ENCODE measurements around the gene KRT75. TPM values are rescaled to one million over a fixed set of nuclear protein-coding genes. Genes with fewer than 3 reads are reported as not detected.

KRT75 gene
- total and polyA plus RNA-seq, 5 donors from 2014 or later = not detected

GRCh38 chr12:52423035-52423434 lies 11.1 kb downstream of the KRT75 start:
- no peak overlapping the region for H3K4me3 Mint-ChIP-seq
- peaks cover 14% of the 10 kb centered on the region for H3K27me3 Mint-ChIP-seq
- H3K27ac Mint-ChIP-seq = no peak overlapping the region

DNA sequence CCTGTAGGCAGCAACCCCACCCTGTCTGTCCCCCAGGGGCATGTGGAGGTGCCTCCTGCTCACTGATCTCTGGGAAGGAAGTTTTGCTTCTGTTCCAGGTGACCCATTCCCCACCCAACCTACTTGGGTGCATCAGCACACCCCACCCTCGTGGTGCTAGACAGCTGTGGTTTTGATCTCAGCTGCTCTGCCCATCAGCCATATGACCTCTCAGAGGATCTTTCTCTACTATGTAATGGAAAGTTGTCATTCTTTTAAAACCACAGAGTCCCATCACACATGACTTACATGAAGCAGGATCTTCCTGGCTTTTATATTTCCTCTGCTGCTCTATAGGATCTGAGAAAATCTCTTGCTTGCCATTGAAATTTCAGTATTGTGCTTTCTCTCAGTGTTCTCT lies 14.5 kb downstream of the KRT75 start:
- Histone ChIP-seq H3K27ac (ENCODE audit: insufficient read depth, low read length, poor library complexity, severe bottlenecking) (no peak overlapping the region), H3K36me3 (ENCODE audit: control insufficient read depth, insufficient read depth, low read length) (no peaks in the 10 kb centered on the region), H3K27me3 (ENCODE audit: control insufficient read depth, insufficient read depth, low read length) (peaks cover 3% of the 10 kb centered on the region), H3K4me3 (ENCODE audit: low read depth, low read length) (no peak overlapping the region), H3K4me1 (ENCODE audit: control insufficient read depth, insufficient read depth, low read length, poor library complexity, severe bottlenecking) (no peaks in the 10 kb centered on the region), H3K9me3 (ENCODE audit: control insufficient read depth in 2 of 2, low read length in 2 of 2) (no peaks in the 10 kb centered on the region)
- H3K27me3 Mint-ChIP-seq = peaks cover 14% of the 10 kb centered on the region
- no peaks in the 10 kb centered on the region for H3K4me1 Mint-ChIP-seq
- H3K9me3 Mint-ChIP-seq = no peaks in the 10 kb centered on the region
- H3K36me3 Mint-ChIP-seq = no peaks in the 10 kb centered on the region
- no peak overlapping the region for H3K27ac Mint-ChIP-seq
- ATAC-seq (ENCODE audit: low read depth in 2 of 2) (no peak), DNase-seq (no peak)
- no peak overlapping the region for H3K4me3 Mint-ChIP-seq

More at GRCh38 chr12:52423035-52423434, 11.1 kb downstream of the KRT75 start:
- Mint-ChIP-seq H3K4me1 (no peaks in the 10 kb centered on the region), H3K9me3 (no peaks in the 10 kb centered on the region), H3K36me3 (no peaks in the 10 kb centered on the region)
- no peak overlapping the region for H3K4me3 ChIP-seq (ENCODE audit: low read depth, low read length)
- ATAC-seq (ENCODE audit: low read depth in 2 of 2) (no peak), DNase-seq (no peak)
- no peak overlapping the region for H3K27ac ChIP-seq (ENCODE audit: insufficient read depth, low read length, poor library complexity, severe bottlenecking)
- no peaks in the 10 kb centered on the region for H3K36me3 ChIP-seq (ENCODE audit: control insufficient read depth, insufficient read depth, low read length)
- H3K27me3 ChIP-seq (ENCODE audit: control insufficient read depth, insufficient read depth, low read length) = no peaks in the 10 kb centered on the region
- no peaks in the 10 kb centered on the region for H3K4me1 ChIP-seq (ENCODE audit: control insufficient read depth, insufficient read depth, low read length, poor library complexity, severe bottlenecking)
- no peaks in the 10 kb centered on the region for H3K9me3 ChIP-seq (ENCODE audit: control insufficient read depth in 2 of 2, low read length in 2 of 2)

DNA sequence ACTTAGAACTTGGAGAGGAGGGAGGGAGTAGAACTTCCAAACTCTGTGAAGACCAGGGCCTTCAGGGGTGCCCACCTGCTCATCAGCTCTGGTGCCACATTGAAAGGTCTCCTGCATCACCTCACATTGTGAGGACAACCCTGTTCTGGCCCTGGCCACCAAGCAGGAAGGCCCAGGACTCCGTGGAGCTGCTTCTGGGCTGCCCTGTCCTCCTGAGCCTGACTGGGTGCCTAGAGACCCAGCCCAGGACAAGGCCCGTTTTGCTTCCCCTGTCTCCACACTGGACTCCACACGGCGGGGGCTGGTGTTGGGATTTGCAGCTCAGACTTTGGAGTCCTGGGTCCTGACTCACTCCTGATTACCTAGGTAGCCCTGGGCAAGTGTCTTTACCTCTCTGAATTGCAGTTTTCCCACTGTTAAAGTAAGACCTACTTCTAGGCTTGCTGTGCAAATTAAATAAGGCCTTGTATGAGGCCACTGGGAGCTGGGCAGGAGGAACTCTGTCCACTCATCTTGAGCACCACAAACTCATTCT lies 15.5 kb downstream of the KRT75 start:
- no peaks in the 10 kb centered on the region for H3K9me3 Mint-ChIP-seq
- H3K4me3 ChIP-seq (ENCODE audit: low read depth, low read length) = no peak overlapping the region
- H3K36me3 ChIP-seq (ENCODE audit: control insufficient read depth, insufficient read depth, low read length) = no peaks in the 10 kb centered on the region
- DNase-seq (no peak), ATAC-seq (ENCODE audit: low read depth in 2 of 2) (no peak)
- H3K27me3 ChIP-seq (ENCODE audit: control insufficient read depth, insufficient read depth, low read length) = peaks cover 3% of the 10 kb centered on the region
- H3K27ac Mint-ChIP-seq = no peak overlapping the region
- H3K4me3 Mint-ChIP-seq = no peak overlapping the region
- H3K4me1 ChIP-seq (ENCODE audit: control insufficient read depth, insufficient read depth, low read length, poor library complexity, severe bottlenecking) = no peaks in the 10 kb centered on the region
- no peaks in the 10 kb centered on the region for H3K9me3 ChIP-seq (ENCODE audit: control insufficient read depth in 2 of 2, low read length in 2 of 2)
- H3K27me3 Mint-ChIP-seq = peaks cover 14% of the 10 kb centered on the region
- no peaks in the 10 kb centered on the region for H3K4me1 Mint-ChIP-seq
- H3K36me3 Mint-ChIP-seq = no peaks in the 10 kb centered on the region
- no peak overlapping the region for H3K27ac ChIP-seq (ENCODE audit: insufficient read depth, low read length, poor library complexity, severe bottlenecking)

DNA sequence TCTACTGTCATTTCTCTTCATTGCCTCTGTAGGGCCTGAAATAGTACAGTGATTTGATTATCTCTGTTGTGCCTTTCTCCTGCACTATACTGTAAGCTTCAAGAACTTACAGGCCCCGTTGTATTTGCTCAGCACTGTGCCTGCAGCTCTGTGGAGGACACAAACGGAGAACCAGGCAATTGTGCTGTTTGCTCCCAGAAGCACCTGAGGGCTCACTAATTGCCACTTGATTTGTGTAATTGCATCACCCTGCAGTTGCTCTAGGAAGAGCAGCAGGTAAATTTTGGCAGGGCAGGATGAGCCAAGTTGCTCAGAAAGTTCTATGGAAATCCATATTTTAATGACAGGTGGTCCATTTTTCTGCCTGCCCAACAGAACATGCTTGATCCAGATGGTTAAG lies 16.4 kb downstream of the KRT75 start:
- peaks cover 3% of the 10 kb centered on the region for H3K27me3 ChIP-seq (ENCODE audit: control insufficient read depth, insufficient read depth, low read length)
- Mint-ChIP-seq H3K4me3 (no peak overlapping the region), H3K36me3 (no peaks in the 10 kb centered on the region), H3K27ac (no peak overlapping the region), H3K4me1 (no peaks in the 10 kb centered on the region), H3K27me3 (peaks cover 14% of the 10 kb centered on the region), H3K9me3 (no peaks in the 10 kb centered on the region)
- no peak for DNase-seq
- H3K9me3 ChIP-seq (ENCODE audit: control insufficient read depth in 2 of 2, low read length in 2 of 2) = no peaks in the 10 kb centered on the region
- no peak overlapping the region for H3K27ac ChIP-seq (ENCODE audit: insufficient read depth, low read length, poor library complexity, severe bottlenecking)
- no peak for ATAC-seq (ENCODE audit: low read depth in 2 of 2)
- no peaks in the 10 kb centered on the region for H3K36me3 ChIP-seq (ENCODE audit: control insufficient read depth, insufficient read depth, low read length)
- no peaks in the 10 kb centered on the region for H3K4me1 ChIP-seq (ENCODE audit: control insufficient read depth, insufficient read depth, low read length, poor library complexity, severe bottlenecking)
- H3K4me3 ChIP-seq (ENCODE audit: low read depth, low read length) = no peak overlapping the region

DNA sequence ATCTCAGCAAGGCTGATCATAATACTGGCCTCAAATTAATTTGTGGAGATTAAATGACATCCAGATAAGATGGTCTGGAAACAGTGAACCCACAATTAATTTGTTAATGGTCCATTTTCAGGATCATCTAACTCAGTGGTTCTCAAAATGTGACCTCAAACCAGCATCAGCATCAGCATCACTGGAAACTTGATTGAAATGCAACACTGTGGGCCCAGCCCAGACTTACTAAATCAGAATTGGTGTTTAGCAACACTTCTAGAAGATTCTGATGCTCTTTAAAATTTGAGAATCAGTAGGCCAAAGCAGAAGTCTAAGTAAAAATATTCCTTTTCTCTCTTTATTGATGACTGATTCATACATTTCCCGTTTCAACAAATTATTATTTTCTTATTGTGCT lies 17.4 kb downstream of the KRT75 start:
- H3K36me3 ChIP-seq (ENCODE audit: control insufficient read depth, insufficient read depth, low read length) = no peaks in the 10 kb centered on the region
- Mint-ChIP-seq H3K36me3 (no peaks in the 10 kb centered on the region), H3K27me3 (peaks cover 14% of the 10 kb centered on the region), H3K27ac (no peak overlapping the region), H3K9me3 (no peaks in the 10 kb centered on the region), H3K4me3 (no peak overlapping the region), H3K4me1 (no peaks in the 10 kb centered on the region)
- ATAC-seq (ENCODE audit: low read depth in 2 of 2) (no peak), DNase-seq (no peak)
- no peaks in the 10 kb centered on the region for H3K4me1 ChIP-seq (ENCODE audit: control insufficient read depth, insufficient read depth, low read length, poor library complexity, severe bottlenecking)
- no peak overlapping the region for H3K27ac ChIP-seq (ENCODE audit: insufficient read depth, low read length, poor library complexity, severe bottlenecking)
- H3K27me3 ChIP-seq (ENCODE audit: control insufficient read depth, insufficient read depth, low read length) = peaks cover 3% of the 10 kb centered on the region
- no peak overlapping the region for H3K4me3 ChIP-seq (ENCODE audit: low read depth, low read length)
- H3K9me3 ChIP-seq (ENCODE audit: control insufficient read depth in 2 of 2, low read length in 2 of 2) = no peaks in the 10 kb centered on the region

- H3K9me3 ChIP-seq (ENCODE audit: control insufficient read depth in 2 of 2, low read length in 2 of 2) = no peaks in the 10 kb centered on the region
- Mint-ChIP-seq H3K36me3 (no peaks in the 10 kb centered on the region), H3K27me3 (peaks cover 9% of the 10 kb centered on the region), H3K4me1 (no peaks in the 10 kb centered on the region), H3K4me3 (no peak overlapping the region), H3K27ac (no peak overlapping the region), H3K9me3 (no peaks in the 10 kb centered on the region)
- DNase-seq (no peak), ATAC-seq (ENCODE audit: low read depth in 2 of 2) (no peak)
- H3K4me1 ChIP-seq (ENCODE audit: control insufficient read depth, insufficient read depth, low read length, poor library complexity, severe bottlenecking) = no peaks in the 10 kb centered on the region
- H3K27me3 ChIP-seq (ENCODE audit: control insufficient read depth, insufficient read depth, low read length) = peaks cover 3% of the 10 kb centered on the region
- H3K36me3 ChIP-seq (ENCODE audit: control insufficient read depth, insufficient read depth, low read length) = no peaks in the 10 kb centered on the region
- H3K4me3 ChIP-seq (ENCODE audit: low read depth, low read length) = no peak overlapping the region
- no peak overlapping the region for H3K27ac ChIP-seq (ENCODE audit: insufficient read depth, low read length, poor library complexity, severe bottlenecking)
Measured at GRCh38 chr12:52415870-52416750, 18.1 kb downstream of the KRT75 start.

DNA sequence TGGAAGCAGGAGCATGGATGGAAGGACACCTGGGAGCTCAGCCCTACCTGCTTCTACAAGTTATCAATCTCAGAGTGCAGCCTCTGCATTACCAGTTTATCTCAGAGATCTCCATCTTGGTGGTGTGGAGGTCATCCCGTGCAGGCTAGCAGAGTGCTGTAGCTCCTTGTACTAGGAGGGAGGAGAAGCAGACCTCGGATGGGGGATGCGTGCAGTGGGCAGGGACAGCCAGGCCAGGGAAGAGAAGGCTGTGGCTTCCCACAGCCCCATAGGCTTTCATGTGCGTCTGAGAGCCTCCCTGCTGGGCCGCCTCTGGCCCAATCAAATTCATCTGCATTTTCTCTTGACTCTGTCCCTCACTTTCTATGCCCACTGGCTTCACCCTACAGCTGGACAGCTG lies 19.2 kb downstream of the KRT75 start:
- ATAC-seq (ENCODE audit: low read depth in 2 of 2) = no peak
- peaks cover 2% of the 10 kb centered on the region for H3K27me3 Mint-ChIP-seq
- no peaks in the 10 kb centered on the region for H3K36me3 Mint-ChIP-seq
- Histone ChIP-seq H3K9me3 (ENCODE audit: control insufficient read depth in 2 of 2, low read length in 2 of 2) (no peaks in the 10 kb centered on the region), H3K4me1 (ENCODE audit: control insufficient read depth, insufficient read depth, low read length, poor library complexity, severe bottlenecking) (no peaks in the 10 kb centered on the region), H3K27ac (ENCODE audit: insufficient read depth, low read length, poor library complexity, severe bottlenecking) (no peak overlapping the region), H3K4me3 (ENCODE audit: low read depth, low read length) (no peak overlapping the region), H3K27me3 (ENCODE audit: control insufficient read depth, insufficient read depth, low read length) (peaks cover 3% of the 10 kb centered on the region), H3K36me3 (ENCODE audit: control insufficient read depth, insufficient read depth, low read length) (no peaks in the 10 kb centered on the region)
- no peak for DNase-seq
- no peak overlapping the region for H3K27ac Mint-ChIP-seq
- H3K4me3 Mint-ChIP-seq = no peak overlapping the region
- H3K4me1 Mint-ChIP-seq = no peaks in the 10 kb centered on the region
- H3K9me3 Mint-ChIP-seq = peaks cover 0 to 1% (median 0%) of the 10 kb centered on the region in 7 donors

Measured in CD4-positive, CD25-positive, alpha-beta regulatory T cell (primary cell).